DMS79 treated with DMSO at 0.1 percent for 48 hours (cell line): Measurements from ENCODE around the gene CSNK2B.

Experiments
- DNase-seq: peaks from one replicate; lab custom pipeline; 2025; lab: John Stamatoyannopoulos, UW

Gene CSNK2B

DNA sequence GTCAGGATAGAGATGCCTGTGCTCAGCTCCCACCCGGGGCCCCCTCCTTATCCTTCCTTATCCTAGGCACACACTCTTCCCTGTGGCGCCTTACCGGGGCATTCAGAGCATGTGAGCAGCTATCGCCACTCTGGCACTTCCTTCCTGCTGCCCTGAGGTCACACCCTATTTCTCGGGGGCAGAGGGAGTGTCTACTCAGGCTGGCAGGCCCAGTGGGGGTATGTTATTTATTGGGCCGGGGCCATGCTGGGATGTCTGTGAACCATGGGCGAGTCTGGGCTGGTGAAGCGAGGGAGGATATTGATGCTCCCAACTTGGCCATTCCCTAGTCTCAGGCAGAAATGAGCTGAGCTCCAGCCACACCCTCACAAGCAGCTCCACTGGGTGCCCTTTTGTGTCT lies 45.4 kb downstream of the CSNK2B start:
- no peak for DNase-seq

DNA sequence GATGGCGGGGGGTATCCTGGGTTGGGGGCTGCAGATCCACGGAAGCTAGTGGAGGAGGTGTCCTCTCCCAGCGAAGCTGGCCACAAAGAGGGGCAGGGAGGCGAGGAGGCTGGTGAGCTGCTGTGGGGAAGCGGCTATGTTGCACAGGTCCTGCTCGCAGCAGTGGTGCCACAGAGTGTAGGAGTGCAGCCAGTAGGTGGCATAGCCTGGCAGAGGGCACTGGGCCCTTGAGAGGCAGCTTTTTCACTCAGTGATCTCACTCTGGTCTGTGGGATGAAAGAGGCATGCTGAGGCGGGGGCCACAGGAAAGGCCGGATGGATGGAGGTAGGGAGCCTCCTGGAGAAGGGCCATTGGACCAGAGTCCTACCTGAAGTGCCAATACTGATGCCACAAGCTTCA lies 46.4 kb downstream of the CSNK2B start:
- DNase-seq = no peak

DNA sequence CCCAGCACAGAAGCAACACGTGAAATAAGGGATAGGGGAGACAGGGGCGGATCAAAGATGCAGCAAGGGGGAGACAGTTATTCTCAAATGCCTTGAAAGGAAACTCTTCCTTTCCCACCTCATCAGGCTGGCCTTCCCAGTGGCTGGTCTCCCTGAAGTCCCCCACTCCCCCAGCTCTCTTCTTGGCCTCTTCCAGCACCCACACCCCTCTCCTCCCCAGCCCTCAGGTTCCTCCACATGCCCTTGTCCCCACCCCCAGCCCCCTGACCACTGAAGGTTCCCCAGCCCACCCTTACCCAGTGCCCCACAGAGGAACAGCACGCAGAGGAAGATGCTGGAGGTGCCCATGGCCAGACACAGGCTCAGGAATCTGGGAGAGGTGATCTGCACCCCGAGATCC lies 47.6 kb downstream of the CSNK2B start:
- no peak for DNase-seq

DNA sequence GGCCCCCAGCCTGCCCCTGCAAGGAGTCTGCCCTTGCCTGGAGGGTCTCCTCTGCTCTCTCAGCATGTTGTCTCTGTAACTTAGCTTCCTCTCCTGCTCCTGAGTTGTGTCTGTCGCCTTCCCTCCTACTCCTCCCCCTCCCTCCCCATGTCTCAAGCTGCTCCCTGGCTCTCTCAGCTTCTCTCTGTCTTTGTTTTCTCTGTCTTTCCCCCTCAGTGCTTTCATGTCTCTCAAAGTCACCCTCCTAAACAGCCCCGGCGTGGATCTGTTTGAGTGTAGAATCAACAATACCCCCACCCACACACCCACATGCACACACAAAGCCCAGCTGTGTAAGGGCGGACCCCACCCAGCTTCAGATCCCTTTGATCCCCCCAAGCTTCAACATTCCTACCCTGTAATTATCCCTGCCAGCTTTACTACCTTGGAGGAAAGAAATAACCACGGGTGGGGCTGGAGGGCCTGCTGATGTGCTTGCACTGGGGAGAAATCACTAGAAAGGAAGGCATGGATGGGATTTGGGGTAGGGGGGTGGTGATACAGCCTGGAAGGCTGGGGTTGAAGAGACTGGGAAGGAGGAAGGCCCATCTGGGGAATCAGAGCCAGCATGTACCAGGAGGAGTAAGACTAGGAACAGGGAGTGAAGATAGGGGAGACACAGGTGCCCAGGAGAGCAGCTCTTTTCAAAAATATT lies 48.3 kb downstream of the CSNK2B start:
- DNase-seq = peak; percentile 21

DNA sequence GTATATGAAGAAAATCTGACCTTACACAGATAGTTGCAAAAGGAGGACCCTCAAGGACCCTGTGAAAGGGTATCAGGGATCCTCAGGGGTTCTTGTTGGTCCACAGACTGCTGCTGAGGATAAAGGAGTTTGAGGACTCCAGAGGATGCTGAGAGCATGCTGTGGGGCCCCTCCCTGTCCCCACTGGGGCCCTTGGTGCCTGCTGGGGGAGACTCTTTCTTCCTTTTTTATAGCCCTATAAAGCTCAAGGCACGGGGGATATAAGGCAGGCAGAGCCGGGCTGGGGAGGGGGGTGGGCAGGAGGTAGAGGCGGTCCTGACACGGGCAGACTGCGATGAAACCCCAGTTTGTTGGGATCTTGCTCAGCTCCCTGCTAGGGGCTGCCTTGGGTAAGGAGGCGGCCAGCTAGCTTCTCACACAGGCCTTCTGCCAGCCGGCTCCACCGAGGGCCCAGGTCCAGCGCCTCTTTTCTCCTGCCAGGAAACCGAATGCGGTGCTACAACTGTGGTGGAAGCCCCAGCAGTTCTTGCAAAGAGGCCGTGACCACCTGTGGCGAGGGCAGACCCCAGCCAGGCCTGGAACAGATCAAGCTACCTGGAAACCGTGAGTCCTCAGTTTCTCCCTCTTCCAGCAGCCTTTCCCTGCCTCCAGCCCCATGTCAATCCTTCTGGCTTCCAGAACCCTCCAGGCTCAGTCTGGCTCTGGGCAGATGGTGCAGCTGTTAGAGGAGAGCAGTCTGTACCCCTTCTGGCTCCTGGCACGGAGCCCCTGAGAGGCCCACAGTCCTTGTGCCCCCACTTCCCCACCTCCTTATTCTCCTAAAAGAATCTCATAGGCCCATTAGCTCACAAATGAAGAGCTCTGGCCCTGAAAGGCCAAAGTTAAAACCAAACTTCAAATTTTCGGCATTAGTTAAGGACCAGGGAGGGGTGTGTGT lies 49.4 kb downstream of the CSNK2B start, which contains the start of gene LY6G6D:
Gene LY6G6D, plus strand, starts transcription at position 327 of the 937 bp plus-strand sequence. Its CDS starts 8 bp downstream, at position 335.
- DNase-seq = no peak

DNA sequence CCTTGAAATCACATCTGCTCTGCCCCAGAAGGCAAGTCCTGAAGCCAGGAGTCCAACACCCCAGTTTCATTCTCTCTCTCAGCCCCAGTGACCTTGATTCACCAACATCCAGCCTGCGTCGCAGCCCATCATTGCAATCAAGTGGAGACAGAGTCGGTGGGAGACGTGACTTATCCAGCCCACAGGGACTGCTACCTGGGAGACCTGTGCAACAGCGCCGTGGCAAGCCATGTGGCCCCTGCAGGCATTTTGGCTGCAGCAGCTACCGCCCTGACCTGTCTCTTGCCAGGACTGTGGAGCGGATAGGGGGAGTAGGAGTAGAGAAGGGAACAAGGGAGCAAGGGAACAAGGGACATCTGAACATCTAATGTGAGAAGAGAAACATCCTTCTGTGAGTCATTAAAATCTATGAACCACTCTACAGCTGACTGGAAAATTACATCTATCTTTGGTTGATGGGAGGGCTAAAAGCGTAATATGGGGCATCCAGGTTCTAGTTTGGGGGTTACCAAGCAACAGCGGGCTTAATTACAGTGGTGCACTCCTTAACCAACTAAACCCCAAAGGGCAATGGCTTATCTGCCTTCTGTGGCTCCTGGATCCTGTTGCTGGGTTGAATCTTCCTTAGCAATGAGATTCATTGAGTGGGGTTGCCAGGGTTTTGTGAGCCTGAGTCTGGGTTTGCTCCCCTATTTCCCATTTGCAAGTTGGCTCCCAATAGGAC lies 51.8 kb downstream of the CSNK2B start:
- DNase-seq = peak; percentile 64

DNA sequence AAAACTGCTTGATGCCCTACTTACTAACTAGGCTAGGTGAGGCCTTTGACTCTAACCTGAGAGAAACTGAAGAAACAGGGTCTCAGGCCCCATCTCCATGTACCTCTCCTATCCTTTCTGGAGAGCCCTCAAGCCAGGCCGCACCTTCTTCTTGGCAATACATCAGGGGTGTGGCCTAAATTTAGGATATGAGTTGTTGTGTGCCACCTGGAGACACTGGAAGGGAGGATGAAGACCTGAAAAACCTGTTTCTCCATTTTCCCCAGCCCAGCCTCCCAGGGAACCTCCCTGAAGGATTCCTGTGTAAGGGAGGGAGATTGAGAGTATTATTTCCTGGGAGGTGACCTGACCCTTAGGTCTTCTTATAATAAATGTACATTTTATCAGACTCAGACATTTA lies 52.4 kb downstream of the CSNK2B start:
- peak; percentile 94 for DNase-seq

DNA sequence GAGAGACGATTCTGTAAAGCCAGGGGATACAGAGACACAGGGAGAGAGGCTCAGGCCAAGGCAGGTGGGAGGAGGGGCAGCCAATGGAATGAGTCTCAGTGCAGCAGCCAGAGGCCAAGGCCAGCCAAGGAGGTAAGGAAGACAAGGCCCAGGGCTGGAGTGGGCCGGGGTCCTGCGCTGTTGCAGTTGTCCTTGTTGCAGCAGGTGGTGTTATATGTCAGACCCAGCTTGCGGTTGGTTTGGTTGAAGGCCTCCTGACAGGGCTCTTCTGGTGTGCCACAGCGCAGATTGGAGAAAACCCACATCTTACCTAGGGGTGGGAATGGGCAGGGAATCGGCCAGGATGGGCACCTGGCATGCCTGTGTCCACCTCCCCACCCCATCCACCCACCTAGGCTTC lies 53.1 kb downstream of the CSNK2B start:
- DNase-seq = no peak
